Natural killer cell (primary cell): ENCODE data around the gene OTX2. TPM values are rescaled to one million over a fixed set of nuclear protein-coding genes. Genes with fewer than 3 reads are reported as not detected.

Experiments used
- ATAC-seq, 3 donors: fragments of 150-1000 bp in 2 of 3; fragments of 200-7000 bp in 1 of 3; cut with Tn5 transposase; 1 replicate in 1 of 3; 2 replicates in 2 of 3; pipeline ENCODE4 v1.10.0; 2021; ENCODE audit warnings: mild to moderate bottlenecking in 2 of 3, moderate library complexity in 2 of 3
- DNase-seq, 2 donors: peaks; one replicate each; pipeline versions ENCODE4 v3.0.0 to v3.0.0-alpha.2; 2013 to 2021; ENCODE audit warnings: mixed read lengths in 1 of 2
- H3K27ac ChIP-seq: one replicate; pipeline ENCODE4 v1.5.1; 2013; ENCODE audit warnings: mild to moderate bottlenecking, low read length
- H3K27me3 ChIP-seq: one replicate; pipeline ENCODE4 v1.6.1; 2013; ENCODE audit warnings: low read length; ENCODE audit not compliant: control insufficient read depth, insufficient read depth
- H3K36me3 ChIP-seq: one replicate; pipeline ENCODE4 v1.6.1; 2013; ENCODE audit warnings: low read length; ENCODE audit not compliant: control insufficient read depth, insufficient read depth
- H3K4me1 ChIP-seq: one replicate; pipeline ENCODE4 v1.6.1; 2013; ENCODE audit warnings: low read length; ENCODE audit not compliant: control insufficient read depth, insufficient read depth
- H3K4me3 ChIP-seq: one replicate; pipeline ENCODE4 v1.5.1; 2013; ENCODE audit warnings: low read length
- H3K9me3 ChIP-seq: one replicate; pipeline ENCODE4 v1.6.1; 2013; ENCODE audit warnings: low read length; ENCODE audit not compliant: control insufficient read depth, insufficient read depth
- H3K27ac Mint-ChIP-seq, 2 donors: one replicate each; pipeline ENCODE4 v1.8.0; 2022; ENCODE audit warnings: mild to moderate bottlenecking in 2 of 2, mixed read lengths in 2 of 2, moderate library complexity in 1 of 2
- H3K27me3 Mint-ChIP-seq, 2 donors: one replicate each; pipeline ENCODE4 v1.8.0; 2022; ENCODE audit warnings: low read depth in 2 of 2, mixed read lengths in 2 of 2
- H3K36me3 Mint-ChIP-seq: one replicate; pipeline ENCODE4 v1.8.0; 2022; ENCODE audit warnings: mixed read lengths
- H3K4me1 Mint-ChIP-seq, 2 donors: one replicate each; pipeline ENCODE4 v1.8.0; 2022; ENCODE audit warnings: mixed read lengths in 2 of 2
- H3K4me3 Mint-ChIP-seq: one replicate; pipeline ENCODE4 v1.8.0; 2022; ENCODE audit warnings: mild to moderate bottlenecking, moderate library complexity, mixed read lengths
- H3K9me3 Mint-ChIP-seq, 2 donors: one replicate each; pipeline ENCODE4 v1.8.0; 2022; ENCODE audit warnings: mixed read lengths in 2 of 2
- CTCF ChIP-seq: fragments of 200-600 bp; IDR thresholded peaks from one replicate; pipeline ENCODE4 v1.8.0; 2022; ENCODE audit warnings: antibody characterized with exemption
- WGBS: methylation state at CpG from one replicate; pipeline ENCODE4 v1.1.7; 2013; ENCODE audit warnings: missing lambda C conversion rate; ENCODE audit not compliant: insufficient coverage; 5-methylcytosine and 5-hydroxymethylcytosine counted together
- intact Hi-C: fragments of 100-400 bp; cut with micrococcal nuclease; formaldehyde crosslinking; loops from one replicate; pipeline ENCODE4 v1.14.2; 2022
- total RNA-seq, 4 donors: library from RNA; stranded (reverse); fragments of 120-200 nt in 1 of 4; gene quantifications; one replicate each; pipeline versions ENCODE4 v1.2.3 to v1.2.4, GENCODE V29; 2013 to 2022

The OTX2 gene
- total RNA-seq, 3 donors from 2014 or later (not counting 1 experiment from before 2014, with no cell fraction given), result not detected

- Mint-ChIP-seq H3K27me3 (peaks cover under 1 to 4% of the 10 kb centered on the region in 2 donors), H3K4me3 (no peak overlapping the region), H3K36me3 (no peaks in the 10 kb centered on the region), H3K9me3 (no peaks in the 10 kb centered on the region), H3K27ac (no peak overlapping the region), H3K4me1 (peaks cover 0 to 4% of the 10 kb centered on the region in 2 donors)
- TF ChIP-seq CTCF, result no peak
- Histone ChIP-seq H3K4me3 (no peak overlapping the region), H3K27me3 (no peaks in the 10 kb centered on the region), H3K9me3 (no peaks in the 10 kb centered on the region), H3K4me1 (no peaks in the 10 kb centered on the region), H3K27ac (no peak overlapping the region), H3K36me3 (no peaks in the 10 kb centered on the region)
- DNase-seq (no peak), ATAC-seq (no peak)
- 81% methylated on average over 3 of the region's 3 CpGs for WGBS
- intact Hi-C loops, result no loop called here
Measured at GRCh38 chr14:56841611-56842010, 31.3 kb upstream of the OTX2 start.

DNA sequence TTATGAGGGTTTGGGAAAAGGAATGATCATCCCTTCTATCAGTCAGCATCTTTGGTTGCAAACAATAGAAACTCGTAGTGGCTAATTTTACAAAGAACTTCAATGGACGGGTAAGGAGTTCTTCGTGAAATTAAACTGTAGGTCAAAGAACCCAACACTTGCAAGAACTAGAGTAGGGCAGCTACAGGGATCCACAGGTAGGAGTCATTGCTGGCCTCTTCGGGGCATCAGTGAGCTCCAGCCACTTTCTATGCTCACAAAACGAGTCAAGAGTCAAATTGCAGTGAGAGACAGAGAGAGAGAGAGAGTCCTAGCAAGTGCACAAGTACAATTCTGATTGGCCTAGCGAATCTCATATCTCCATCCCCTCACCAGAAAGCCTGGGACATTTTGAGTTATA, 29.9 kb upstream of the OTX2 start:
- DNase-seq, result no peak
- Histone ChIP-seq H3K9me3 (no peaks in the 10 kb centered on the region), H3K27me3 (no peaks in the 10 kb centered on the region), H3K36me3 (no peaks in the 10 kb centered on the region), H3K27ac (no peak overlapping the region), H3K4me1 (no peaks in the 10 kb centered on the region), H3K4me3 (no peak overlapping the region)
- ATAC-seq, result no peak
- WGBS, result 76% methylated on average over 5 of the region's 6 CpGs
- Mint-ChIP-seq H3K9me3 (no peaks in the 10 kb centered on the region), H3K4me1 (peaks cover 0 to 4% of the 10 kb centered on the region in 2 donors), H3K27ac (no peak overlapping the region), H3K36me3 (no peaks in the 10 kb centered on the region), H3K27me3 (peaks cover 0 to 4% of the 10 kb centered on the region in 2 donors), H3K4me3 (no peak overlapping the region)
- no peak for TF ChIP-seq CTCF
- intact Hi-C loops, result no loop called here

- H3K27ac ChIP-seq, result no peak overlapping the region
Measured at GRCh38 chr14:56829151-56829550, 18.9 kb upstream of the OTX2 start.

More at GRCh38 chr14:56829151-56829550, 18.9 kb upstream of the OTX2 start:
- H3K36me3 Mint-ChIP-seq, result no peaks in the 10 kb centered on the region
- no peak for TF ChIP-seq CTCF
- ATAC-seq (no peak), DNase-seq (no peak)
- H3K9me3 ChIP-seq, result no peaks in the 10 kb centered on the region
- no peaks in the 10 kb centered on the region for H3K36me3 ChIP-seq
- peaks cover 0 to 5% of the 10 kb centered on the region in 2 donors for H3K27me3 Mint-ChIP-seq
- no peaks in the 10 kb centered on the region for H3K4me1 ChIP-seq
- H3K27me3 ChIP-seq, result peaks cover 2% of the 10 kb centered on the region
- H3K27ac Mint-ChIP-seq, result no peak overlapping the region
- no peak overlapping the region for H3K4me3 Mint-ChIP-seq
- intact Hi-C loops, result no loop called here
- 91% methylated on average over 4 of the region's 4 CpGs for WGBS
- H3K4me1 Mint-ChIP-seq, result no peaks in the 10 kb centered on the region
- H3K9me3 Mint-ChIP-seq, result no peaks in the 10 kb centered on the region
- no peak overlapping the region for H3K4me3 ChIP-seq
